Measurements from ENCODE around the gene ZNF48.
"Not testable (repeated sequence)": the region's sequence is repeated elsewhere in the genome, so short reads cannot be mapped to it uniquely, and the experiment has no call there.

ZNF48 gene

GRCh38 chr16:30395992-30396585 lies 869 bp downstream of the ZNF48 start:
- H3K27me3 ChIP-seq (ENCODE audit: control insufficient read depth, insufficient read depth, low read length, poor library complexity, severe bottlenecking) = no peaks in the 10 kb centered on the region
- peak overlapping the region; percentile 96 for H3K4me3 ChIP-seq (ENCODE audit: insufficient read depth, low read depth, low read length)
- peaks cover 14% of the 10 kb centered on the region for H3K36me3 ChIP-seq (ENCODE audit: control insufficient read depth, insufficient read depth, low read length)
- H3K9me3 ChIP-seq (ENCODE audit: control insufficient read depth, low read length) = no peaks in the 10 kb centered on the region
- H3K27ac ChIP-seq (ENCODE audit: insufficient read depth, low read depth, low read length, poor library complexity, severe bottlenecking) = peak overlapping the region; percentile 99
- 17 to 18% methylated on average over 12 of the region's 13 CpGs for WGBS, 2 experiments
- peaks cover 37% of the 10 kb centered on the region for H3K4me1 ChIP-seq (ENCODE audit: control insufficient read depth, insufficient read depth, low read length)

GRCh38 chr16:30396627-30397026 lies 1.4 kb downstream of the ZNF48 start:
- H3K4me1 ChIP-seq (ENCODE audit: control insufficient read depth, insufficient read depth, low read length) = peaks cover 37% of the 10 kb centered on the region
- not testable (repeated sequence) for H3K27me3 ChIP-seq (ENCODE audit: control insufficient read depth, insufficient read depth, low read length, poor library complexity, severe bottlenecking); H3K9me3 ChIP-seq (ENCODE audit: control insufficient read depth, low read length); H3K27ac ChIP-seq (ENCODE audit: insufficient read depth, low read depth, low read length, poor library complexity, severe bottlenecking)
- H3K4me3 ChIP-seq (ENCODE audit: insufficient read depth, low read depth, low read length) = peak overlapping the region; percentile 96
- WGBS, 2 experiments = 87 to 90% methylated on average over 4 of the region's 4 CpGs
- H3K36me3 ChIP-seq (ENCODE audit: control insufficient read depth, insufficient read depth, low read length) = peaks cover 14% of the 10 kb centered on the region

GRCh38 chr16:30397056-30397455 lies 1.8 kb downstream of the ZNF48 start:
- H3K27ac ChIP-seq (ENCODE audit: insufficient read depth, low read depth, low read length, poor library complexity, severe bottlenecking) = no peak overlapping the region
- no peaks in the 10 kb centered on the region for H3K9me3 ChIP-seq (ENCODE audit: control insufficient read depth, low read length)
- H3K36me3 ChIP-seq (ENCODE audit: control insufficient read depth, insufficient read depth, low read length) = peaks cover 14% of the 10 kb centered on the region
- no peak overlapping the region for H3K4me3 ChIP-seq (ENCODE audit: insufficient read depth, low read depth, low read length)
- peaks cover 37% of the 10 kb centered on the region for H3K4me1 ChIP-seq (ENCODE audit: control insufficient read depth, insufficient read depth, low read length)
- 91 to 95% methylated on average over 4 of the region's 4 CpGs for WGBS, 2 experiments
- H3K27me3 ChIP-seq (ENCODE audit: control insufficient read depth, insufficient read depth, low read length, poor library complexity, severe bottlenecking) = no peaks in the 10 kb centered on the region

GRCh38 chr16:30397776-30398660 lies 2.8 kb downstream of the ZNF48 start:
- H3K4me3 ChIP-seq (ENCODE audit: insufficient read depth, low read depth, low read length) = no peak overlapping the region
- no peaks in the 10 kb centered on the region for H3K27me3 ChIP-seq (ENCODE audit: control insufficient read depth, insufficient read depth, low read length, poor library complexity, severe bottlenecking)
- H3K27ac ChIP-seq (ENCODE audit: insufficient read depth, low read depth, low read length, poor library complexity, severe bottlenecking) = no peak overlapping the region
- 95% methylated on average over 42 of the region's 42 CpGs for WGBS, 2 experiments
- peaks cover 37% of the 10 kb centered on the region for H3K4me1 ChIP-seq (ENCODE audit: control insufficient read depth, insufficient read depth, low read length)
- peaks cover 14% of the 10 kb centered on the region for H3K36me3 ChIP-seq (ENCODE audit: control insufficient read depth, insufficient read depth, low read length)
- H3K9me3 ChIP-seq (ENCODE audit: control insufficient read depth, low read length) = no peaks in the 10 kb centered on the region

GRCh38 chr16:30398661-30399434 lies 3.6 kb downstream of the ZNF48 start:
- Histone ChIP-seq H3K36me3 (ENCODE audit: control insufficient read depth, insufficient read depth, low read length) (peaks cover 14% of the 10 kb centered on the region), H3K4me3 (ENCODE audit: insufficient read depth, low read depth, low read length) (peak overlapping the region; percentile 35), H3K27me3 (ENCODE audit: control insufficient read depth, insufficient read depth, low read length, poor library complexity, severe bottlenecking) (no peaks in the 10 kb centered on the region), H3K9me3 (ENCODE audit: control insufficient read depth, low read length) (no peaks in the 10 kb centered on the region), H3K27ac (ENCODE audit: insufficient read depth, low read depth, low read length, poor library complexity, severe bottlenecking) (peak overlapping the region; percentile 32), H3K4me1 (ENCODE audit: control insufficient read depth, insufficient read depth, low read length) (peaks cover 33% of the 10 kb centered on the region)
- 89% methylated on average over 23 of the region's 23 CpGs for WGBS, 2 experiments

GRCh38 chr16:30399435-30400186 lies 4.4 kb downstream of the ZNF48 start:
- no peaks in the 10 kb centered on the region for H3K9me3 ChIP-seq (ENCODE audit: control insufficient read depth, low read length)
- peak overlapping the region; percentile 99 for H3K27ac ChIP-seq (ENCODE audit: insufficient read depth, low read depth, low read length, poor library complexity, severe bottlenecking)
- WGBS, 2 experiments = 23 to 25% methylated on average over 12 of the region's 12 CpGs
- H3K4me1 ChIP-seq (ENCODE audit: control insufficient read depth, insufficient read depth, low read length) = peaks cover 33% of the 10 kb centered on the region
- H3K27me3 ChIP-seq (ENCODE audit: control insufficient read depth, insufficient read depth, low read length, poor library complexity, severe bottlenecking) = no peaks in the 10 kb centered on the region
- peaks cover 14% of the 10 kb centered on the region for H3K36me3 ChIP-seq (ENCODE audit: control insufficient read depth, insufficient read depth, low read length)
- peak overlapping the region; percentile 35 for H3K4me3 ChIP-seq (ENCODE audit: insufficient read depth, low read depth, low read length)

- Histone ChIP-seq H3K9me3 (ENCODE audit: control insufficient read depth, low read length) (no peaks in the 10 kb centered on the region), H3K36me3 (ENCODE audit: control insufficient read depth, insufficient read depth, low read length) (peaks cover 14% of the 10 kb centered on the region), H3K4me3 (ENCODE audit: insufficient read depth, low read depth, low read length) (no peak overlapping the region), H3K27ac (ENCODE audit: insufficient read depth, low read depth, low read length, poor library complexity, severe bottlenecking) (no peak overlapping the region), H3K27me3 (ENCODE audit: control insufficient read depth, insufficient read depth, low read length, poor library complexity, severe bottlenecking) (no peaks in the 10 kb centered on the region), H3K4me1 (ENCODE audit: control insufficient read depth, insufficient read depth, low read length) (peaks cover 27% of the 10 kb centered on the region)
- WGBS, 2 experiments = 90% methylated on average over 8 of the region's 8 CpGs
Observed at GRCh38 chr16:30401768-30402425, 6.7 kb downstream of the ZNF48 start.

GRCh38 chr16:30406795-30407101 lies 11.5 kb downstream of the ZNF48 start:
- H3K4me3 ChIP-seq (ENCODE audit: insufficient read depth, low read depth, low read length) = peak overlapping the region; percentile 63
- H3K4me1 ChIP-seq (ENCODE audit: control insufficient read depth, insufficient read depth, low read length) = peaks cover 14% of the 10 kb centered on the region
- no peaks in the 10 kb centered on the region for H3K36me3 ChIP-seq (ENCODE audit: control insufficient read depth, insufficient read depth, low read length)
- no peaks in the 10 kb centered on the region for H3K27me3 ChIP-seq (ENCODE audit: control insufficient read depth, insufficient read depth, low read length, poor library complexity, severe bottlenecking)
- no peaks in the 10 kb centered on the region for H3K9me3 ChIP-seq (ENCODE audit: control insufficient read depth, low read length)
- 53 to 54% methylated on average over 14 of the region's 14 CpGs for WGBS, 2 experiments
- H3K27ac ChIP-seq (ENCODE audit: insufficient read depth, low read depth, low read length, poor library complexity, severe bottlenecking) = peak overlapping the region; percentile 80

- Histone ChIP-seq H3K9me3 (ENCODE audit: control insufficient read depth, low read length) (no peaks in the 10 kb centered on the region), H3K27ac (ENCODE audit: insufficient read depth, low read depth, low read length, poor library complexity, severe bottlenecking) (peak within 1 kb of the TSS; percentile 80), H3K4me3 (ENCODE audit: insufficient read depth, low read depth, low read length) (peak within 1 kb of the TSS; percentile 63)
Observed at GRCh38 chr16:30407102-30407803, 12.0 kb downstream of the ZNF48 start, which contains the start of gene ZNF771. Gene ZNF771 (plus strand): TSS chr16:30407606. CDS start chr16:30408054, 448 bp downstream.

More at GRCh38 chr16:30407102-30407803, 12.0 kb downstream of the ZNF48 start, which contains the start of gene ZNF771:
- Histone ChIP-seq H3K36me3 (ENCODE audit: control insufficient read depth, insufficient read depth, low read length) (peaks cover 3% of the 10 kb centered on the region), H3K4me1 (ENCODE audit: control insufficient read depth, insufficient read depth, low read length) (peaks cover 14% of the 10 kb centered on the region), H3K27me3 (ENCODE audit: control insufficient read depth, insufficient read depth, low read length, poor library complexity, severe bottlenecking) (no peaks in the 10 kb centered on the region)
- 1% methylated on average over 65 of the region's 65 CpGs for WGBS, 2 experiments
